Measurements from ENCODE around the gene ENDOU. TPM values are rescaled to one million over a fixed set of nuclear protein-coding genes. Genes with fewer than 3 reads are reported as not detected.

Gene ENDOU
- polyA plus RNA-seq, 1 of the 3 experiments (the other 2 are of a cell fraction), result not detected

DNA sequence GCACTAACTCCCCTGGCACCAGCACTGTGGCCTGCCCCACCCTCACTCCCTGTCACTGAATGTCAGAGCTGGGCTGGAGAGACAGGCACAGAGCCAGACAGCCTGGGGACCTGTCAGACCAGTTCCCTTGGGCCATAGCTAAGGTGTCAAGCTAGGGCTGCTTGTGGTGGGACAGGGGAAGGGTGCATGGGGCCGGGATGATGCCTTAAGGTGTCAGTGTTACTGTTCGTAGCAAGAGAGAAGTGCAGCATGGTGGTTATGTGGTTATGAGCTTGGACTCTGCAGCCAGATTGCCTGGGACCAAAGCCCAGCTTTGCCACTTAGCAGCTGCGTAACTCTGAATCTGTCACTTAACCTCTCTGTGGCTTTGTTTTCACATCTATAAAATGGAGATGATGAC is 29.6 kb upstream of the ENDOU start (continued):
- TF ChIP-seq, protein P1, sequence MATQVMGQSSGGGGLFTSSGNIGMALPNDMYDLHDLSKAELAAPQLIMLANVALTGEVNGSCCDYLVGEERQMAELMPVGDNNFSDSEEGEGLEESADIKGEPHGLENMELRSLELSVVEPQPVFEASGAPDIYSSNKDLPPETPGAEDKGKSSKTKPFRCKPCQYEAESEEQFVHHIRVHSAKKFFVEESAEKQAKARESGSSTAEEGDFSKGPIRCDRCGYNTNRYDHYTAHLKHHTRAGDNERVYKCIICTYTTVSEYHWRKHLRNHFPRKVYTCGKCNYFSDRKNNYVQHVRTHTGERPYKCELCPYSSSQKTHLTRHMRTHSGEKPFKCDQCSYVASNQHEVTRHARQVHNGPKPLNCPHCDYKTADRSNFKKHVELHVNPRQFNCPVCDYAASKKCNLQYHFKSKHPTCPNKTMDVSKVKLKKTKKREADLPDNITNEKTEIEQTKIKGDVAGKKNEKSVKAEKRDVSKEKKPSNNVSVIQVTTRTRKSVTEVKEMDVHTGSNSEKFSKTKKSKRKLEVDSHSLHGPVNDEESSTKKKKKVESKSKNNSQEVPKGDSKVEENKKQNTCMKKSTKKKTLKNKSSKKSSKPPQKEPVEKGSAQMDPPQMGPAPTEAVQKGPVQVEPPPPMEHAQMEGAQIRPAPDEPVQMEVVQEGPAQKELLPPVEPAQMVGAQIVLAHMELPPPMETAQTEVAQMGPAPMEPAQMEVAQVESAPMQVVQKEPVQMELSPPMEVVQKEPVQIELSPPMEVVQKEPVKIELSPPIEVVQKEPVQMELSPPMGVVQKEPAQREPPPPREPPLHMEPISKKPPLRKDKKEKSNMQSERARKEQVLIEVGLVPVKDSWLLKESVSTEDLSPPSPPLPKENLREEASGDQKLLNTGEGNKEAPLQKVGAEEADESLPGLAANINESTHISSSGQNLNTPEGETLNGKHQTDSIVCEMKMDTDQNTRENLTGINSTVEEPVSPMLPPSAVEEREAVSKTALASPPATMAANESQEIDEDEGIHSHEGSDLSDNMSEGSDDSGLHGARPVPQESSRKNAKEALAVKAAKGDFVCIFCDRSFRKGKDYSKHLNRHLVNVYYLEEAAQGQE (IDR thresholded peaks at IDR 0.05; ENCODE audit: low read depth, low read length), result no peak

DNA sequence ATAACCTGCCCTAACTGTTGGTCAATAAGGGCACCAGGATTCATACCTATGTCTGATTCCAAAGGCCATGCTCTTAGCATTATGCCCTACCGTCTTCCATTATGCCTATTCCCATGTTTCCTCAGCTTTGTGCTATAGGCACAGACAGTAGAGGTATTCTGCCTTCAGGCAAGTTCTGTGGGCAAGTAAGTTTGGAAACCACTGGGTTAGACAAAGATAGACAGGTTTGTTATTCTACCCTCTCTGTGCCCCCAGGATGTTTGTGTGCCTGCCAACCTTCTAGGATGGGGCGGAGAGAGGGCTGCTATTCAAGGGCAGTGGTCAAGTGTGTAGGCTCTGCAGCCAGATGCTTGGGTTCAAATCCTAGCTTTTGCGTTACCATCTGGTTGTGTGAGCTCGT is 28.8 kb upstream of the ENDOU start:
- TF ChIP-seq, protein P1 (IDR thresholded peaks at IDR 0.05; ENCODE audit: low read depth, low read length), result no peak
- TF ChIP-seq FOSL2 (IDR thresholded peaks at IDR 0.05; ENCODE audit: borderline replicate concordance, low read depth) (no peak), FOXM1 (IDR thresholded peaks at IDR 0.05; ENCODE audit: low read depth) (no peak), GABPA (IDR thresholded peaks at IDR 0.05; ENCODE audit: low read depth) (no peak), MEF2A (IDR thresholded peaks at IDR 0.05; ENCODE audit: borderline replicate concordance, low read depth) (no peak), TCF12 (IDR thresholded peaks at IDR 0.05) (no peak), TAF1 (IDR thresholded peaks at IDR 0.05; ENCODE audit: borderline replicate concordance, low read depth, low read length) (no peak), RCOR1 (IDR thresholded peaks at IDR 0.05; ENCODE audit: low read length) (no peak), SMC3 (IDR thresholded peaks at IDR 0.05; ENCODE audit: low read depth, low read length) (no peak), JUND (IDR thresholded peaks at IDR 0.05) (no peak), FOXJ3 (CRISPR knock-in tag; IDR thresholded peaks at IDR 0.05) (no peak), RXRA (IDR thresholded peaks at IDR 0.05; ENCODE audit: borderline replicate concordance, low read depth) (no peak), TEAD4 (IDR thresholded peaks at IDR 0.05; ENCODE audit: borderline replicate concordance, insufficient read depth) (no peak), ELF1 (IDR thresholded peaks at IDR 0.05) (no peak), GATA2 (CRISPR knock-in tag; IDR thresholded peaks at IDR 0.05) (no peak), EZH2phosphoT487 (IDR thresholded peaks at IDR 0.05; ENCODE audit: borderline replicate concordance, low read depth) (no peak), NFIC (IDR thresholded peaks at IDR 0.05; ENCODE audit: borderline replicate concordance) (no peak)
- TF ChIP-seq, protein P2, sequence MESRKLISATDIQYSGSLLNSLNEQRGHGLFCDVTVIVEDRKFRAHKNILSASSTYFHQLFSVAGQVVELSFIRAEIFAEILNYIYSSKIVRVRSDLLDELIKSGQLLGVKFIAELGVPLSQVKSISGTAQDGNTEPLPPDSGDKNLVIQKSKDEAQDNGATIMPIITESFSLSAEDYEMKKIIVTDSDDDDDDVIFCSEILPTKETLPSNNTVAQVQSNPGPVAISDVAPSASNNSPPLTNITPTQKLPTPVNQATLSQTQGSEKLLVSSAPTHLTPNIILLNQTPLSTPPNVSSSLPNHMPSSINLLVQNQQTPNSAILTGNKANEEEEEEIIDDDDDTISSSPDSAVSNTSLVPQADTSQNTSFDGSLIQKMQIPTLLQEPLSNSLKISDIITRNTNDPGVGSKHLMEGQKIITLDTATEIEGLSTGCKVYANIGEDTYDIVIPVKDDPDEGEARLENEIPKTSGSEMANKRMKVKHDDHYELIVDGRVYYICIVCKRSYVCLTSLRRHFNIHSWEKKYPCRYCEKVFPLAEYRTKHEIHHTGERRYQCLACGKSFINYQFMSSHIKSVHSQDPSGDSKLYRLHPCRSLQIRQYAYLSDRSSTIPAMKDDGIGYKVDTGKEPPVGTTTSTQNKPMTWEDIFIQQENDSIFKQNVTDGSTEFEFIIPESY (IDR thresholded peaks at IDR 0.05; ENCODE audit: borderline replicate concordance, low read depth), result no peak
- TF ChIP-seq, protein P3, sequence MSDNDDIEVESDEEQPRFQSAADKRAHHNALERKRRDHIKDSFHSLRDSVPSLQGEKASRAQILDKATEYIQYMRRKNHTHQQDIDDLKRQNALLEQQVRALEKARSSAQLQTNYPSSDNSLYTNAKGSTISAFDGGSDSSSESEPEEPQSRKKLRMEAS (IDR thresholded peaks at IDR 0.05; ENCODE audit: low read depth), result no peak
- TF ChIP-seq, protein P4, sequence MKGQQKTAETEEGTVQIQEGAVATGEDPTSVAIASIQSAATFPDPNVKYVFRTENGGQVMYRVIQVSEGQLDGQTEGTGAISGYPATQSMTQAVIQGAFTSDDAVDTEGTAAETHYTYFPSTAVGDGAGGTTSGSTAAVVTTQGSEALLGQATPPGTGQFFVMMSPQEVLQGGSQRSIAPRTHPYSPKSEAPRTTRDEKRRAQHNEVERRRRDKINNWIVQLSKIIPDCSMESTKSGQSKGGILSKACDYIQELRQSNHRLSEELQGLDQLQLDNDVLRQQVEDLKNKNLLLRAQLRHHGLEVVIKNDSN (IDR thresholded peaks at IDR 0.05; ENCODE audit: borderline replicate concordance, low read depth), result no peak
- no peaks in the 10 kb centered on the region for H3K9me2 ChIP-seq
- DNase-seq, result peak; percentile 16
- no peaks in the 10 kb centered on the region for H3F3A ChIP-seq (replicated peaks; ENCODE audit: insufficient read depth)
- H3K4me1 ChIP-seq (ENCODE audit: control insufficient read depth in 1 of 2, insufficient read depth in 2 of 2, low read depth in 1 of 2, low read length in 1 of 2), result peaks cover 12 to 59% of the 10 kb centered on the region in 2 experiments; a peak in 3 of 4 replicates
- H3K4me2 ChIP-seq, result no peak overlapping the region
- POLR2A ChIA-PET, result interaction anchor here (1.0 kb wide), 1 partner anchor 12 kb away, joined by 3 read pairs; no protein-coding TSS in a partner anchor
- H2AFZ ChIP-seq (ENCODE audit: low read depth), result no peak overlapping the region
- CTCF ChIA-PET, result interaction anchor here (0.6 to 18.0 kb wide), 7 partner anchors 13 to 1760 kb away, joined by 3 to 435 read pairs (median 9); partner anchors contain the start of gene SLC48A1
- H4K20me1 ChIP-seq (ENCODE audit: insufficient read depth), result no peaks in the 10 kb centered on the region
- no peaks in the 10 kb centered on the region for H3K79me2 ChIP-seq (ENCODE audit: insufficient read depth)
- H3K9ac ChIP-seq, result no peak overlapping the region
- no peaks in the 10 kb centered on the region for H3K36me3 ChIP-seq (replicated peaks in 1 of 2; ENCODE audit: control insufficient read depth in 1 of 2, insufficient read depth in 2 of 2, low read length in 1 of 2)
- no peaks in the 10 kb centered on the region for H3K9me3 ChIP-seq
- 91% methylated on average over 4 of the region's 4 CpGs for WGBS (ENCODE audit: low lambda C conversion rate)
- peak overlapping the region in 1 of 2 experiments; percentile 78; a peak in 2 of 4 replicates for H3K27ac ChIP-seq (ENCODE audit: low read depth in 2 of 2, low read length in 1 of 2)
- H3K4me3 ChIP-seq (ENCODE audit: low read depth in 2 of 2, low read length in 1 of 2), result no peak overlapping the region
- no peaks in the 10 kb centered on the region for H3K27me3 ChIP-seq (ENCODE audit: insufficient read depth)
